Prostate gland (tissue), 2 donors: ENCODE measurements around the gene ANXA2. TPM values are rescaled to one million over a fixed set of nuclear protein-coding genes. Genes with fewer than 3 reads are reported as not detected.
A peak's percentile ranks its signal among the peaks of the same experiment; 100 is the strongest.
"Not testable (repeated sequence)": the region's sequence is repeated elsewhere in the genome, so short reads cannot be mapped to it uniquely, and the experiment has no call there.

Experiments
- DNase-seq: peaks from one replicate; pipeline ENCODE4 v3.0.0-alpha.2; 2019; ENCODE audit warnings: low spot score
- H3K27ac ChIP-seq, 2 donors: fragments of 200-600 bp; sonication (generic); 2 replicates each; pipeline ENCODE4 v1.5.1; 2017 to 2019
- H3K27me3 ChIP-seq: fragments of 200-600 bp; sonication (generic); replicated peaks from 2 replicates; pipeline ENCODE4 v1.5.1; 2019; ENCODE audit not compliant: insufficient read depth
- H3K36me3 ChIP-seq, 2 donors: fragments of 200-600 bp; sonication (generic); 1 replicate in 1 of 2; 2 replicates in 1 of 2; pipeline versions ENCODE4 v1.5.1 to v1.8.1; 2017 to 2019
- H3K4me1 ChIP-seq: fragments of 200-600 bp; sonication (generic); replicated peaks from 2 replicates; pipeline ENCODE4 v1.5.1; 2019
- H3K4me3 ChIP-seq, 2 donors: fragments of 200-600 bp; sonication (generic); 2 replicates each; pipeline ENCODE4 v1.5.1; 2017 to 2019
- H3K9me3 ChIP-seq: fragments of 200-600 bp; sonication (generic); 2 replicates; pipeline ENCODE4 v1.5.1; 2017
- POLR2A ChIP-seq: fragments of 450-650 bp; IDR thresholded peaks from one replicate; pipeline ENCODE4 v1.6.1; 2016; ENCODE audit warnings: antibody characterized with exemption, mild to moderate bottlenecking
- POLR2AphosphoS5 ChIP-seq: sonication (generic); formaldehyde crosslinking; IDR thresholded peaks from one replicate; pipeline ENCODE4 v1.6.1; 2017; ENCODE audit warnings: antibody characterized with exemption
- WGBS: methylation state at CpG from one replicate; pipeline ENCODE4 v1.1.5; 2018; 5-methylcytosine and 5-hydroxymethylcytosine counted together
- intact Hi-C: fragments of 100-400 bp; cut with DNase I; formaldehyde crosslinking; loops from one replicate; pipeline ENCODE4 v1.14.2; 2022
- total RNA-seq, 2 donors: library from RNA; depleted of rRNA; stranded (reverse); fragments of >200 nt; gene quantifications; one replicate each; pipeline ENCODE4 v1.1.0, GENCODE V29; 2016
- TF ChIP-seq, protein P1 (sequence below), 4 experiments: fragments of 200-600 bp in 2 of 4; fragments of 450-650 bp in 2 of 4; sonication (generic) in 2 of 4; IDR thresholded peaks; 1 replicate in 3 of 4; 2 replicates in 1 of 4; pipeline ENCODE4 v1.5.1; 2016 to 2019; ENCODE audit warnings: antibody characterized with exemption in 4 of 4, mild to moderate bottlenecking in 2 of 4, moderate library complexity in 2 of 4

ANXA2 gene
- total RNA-seq, 2 donors from 2014 or later = 404 to 595 TPM

DNA sequence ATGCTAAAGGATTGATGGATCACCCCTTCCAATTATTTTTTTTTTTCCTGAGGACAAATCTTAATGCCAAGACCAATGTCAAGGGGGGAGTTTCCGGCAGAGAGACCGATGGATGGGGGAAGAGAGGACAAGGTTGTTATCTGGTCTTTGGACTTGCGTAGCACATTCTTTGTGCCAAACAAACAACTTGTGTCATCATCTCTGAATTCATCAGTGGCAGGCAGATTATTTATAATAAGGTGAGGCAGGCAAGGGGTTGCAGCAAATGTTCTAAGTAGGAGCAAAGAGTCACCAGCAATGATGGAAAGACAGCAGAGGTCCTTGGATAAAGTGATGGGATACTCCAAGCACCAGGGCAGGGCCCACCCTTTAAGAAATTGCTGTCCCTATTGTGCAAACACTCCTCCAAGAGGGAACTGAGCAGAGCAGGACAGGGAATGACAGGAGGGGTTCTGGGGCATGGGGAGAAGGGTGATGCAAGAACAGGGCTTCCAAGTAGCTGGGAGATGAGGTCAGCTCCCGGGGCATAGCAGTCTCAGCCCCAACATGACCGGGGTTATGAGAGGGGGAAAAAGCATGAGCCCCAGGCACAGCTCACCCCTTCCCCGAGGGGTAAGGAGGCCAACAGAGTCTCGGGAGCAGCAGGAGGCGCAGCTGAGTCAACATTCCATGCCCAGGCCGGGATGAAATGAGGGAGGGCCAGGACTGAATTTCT lies 57.4 kb downstream of the ANXA2 start:
- no peaks in the 10 kb centered on the region for H3K27me3 ChIP-seq
- H3K4me3 ChIP-seq = no peak overlapping the region
- DNase-seq = no peak
- H3K36me3 ChIP-seq = no peaks in the 10 kb centered on the region
- H3K27ac ChIP-seq = no peak overlapping the region
- H3K9me3 ChIP-seq = no peaks in the 10 kb centered on the region
- TF ChIP-seq POLR2A = no peak
- intact Hi-C loops = no loop called here
- no peaks in the 10 kb centered on the region for H3K4me1 ChIP-seq
- 84% methylated on average over 9 of the region's 9 CpGs for WGBS

DNA sequence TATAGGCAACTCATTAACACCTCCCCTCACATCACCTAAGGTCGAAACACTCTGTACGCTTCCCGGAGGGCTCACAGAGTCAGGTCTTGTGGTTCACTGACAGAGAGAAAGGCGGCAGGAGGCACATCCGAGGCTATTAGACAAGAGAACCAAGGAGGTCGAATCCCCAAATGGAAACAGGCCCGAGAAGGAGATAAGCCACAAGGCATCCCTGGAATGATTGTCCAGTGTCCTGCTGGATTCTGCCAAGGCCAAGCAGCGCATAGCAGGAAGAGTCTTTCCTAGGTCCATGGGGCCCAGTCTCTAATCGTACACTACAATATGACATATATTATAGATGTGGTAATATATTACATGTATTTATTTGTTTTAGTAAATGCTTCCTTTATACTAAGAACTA lies 58.5 kb downstream of the ANXA2 start:
- Histone ChIP-seq H3K4me3 (no peak overlapping the region), H3K4me1 (no peaks in the 10 kb centered on the region), H3K27ac (no peak overlapping the region), H3K27me3 (no peaks in the 10 kb centered on the region), H3K36me3 (no peaks in the 10 kb centered on the region), H3K9me3 (no peaks in the 10 kb centered on the region)
- intact Hi-C loops = no loop called here
- WGBS = 92% methylated on average over 9 of the region's 9 CpGs
- TF ChIP-seq POLR2AphosphoS5 (no peak), POLR2A (no peak)
- TF ChIP-seq, protein P1, sequence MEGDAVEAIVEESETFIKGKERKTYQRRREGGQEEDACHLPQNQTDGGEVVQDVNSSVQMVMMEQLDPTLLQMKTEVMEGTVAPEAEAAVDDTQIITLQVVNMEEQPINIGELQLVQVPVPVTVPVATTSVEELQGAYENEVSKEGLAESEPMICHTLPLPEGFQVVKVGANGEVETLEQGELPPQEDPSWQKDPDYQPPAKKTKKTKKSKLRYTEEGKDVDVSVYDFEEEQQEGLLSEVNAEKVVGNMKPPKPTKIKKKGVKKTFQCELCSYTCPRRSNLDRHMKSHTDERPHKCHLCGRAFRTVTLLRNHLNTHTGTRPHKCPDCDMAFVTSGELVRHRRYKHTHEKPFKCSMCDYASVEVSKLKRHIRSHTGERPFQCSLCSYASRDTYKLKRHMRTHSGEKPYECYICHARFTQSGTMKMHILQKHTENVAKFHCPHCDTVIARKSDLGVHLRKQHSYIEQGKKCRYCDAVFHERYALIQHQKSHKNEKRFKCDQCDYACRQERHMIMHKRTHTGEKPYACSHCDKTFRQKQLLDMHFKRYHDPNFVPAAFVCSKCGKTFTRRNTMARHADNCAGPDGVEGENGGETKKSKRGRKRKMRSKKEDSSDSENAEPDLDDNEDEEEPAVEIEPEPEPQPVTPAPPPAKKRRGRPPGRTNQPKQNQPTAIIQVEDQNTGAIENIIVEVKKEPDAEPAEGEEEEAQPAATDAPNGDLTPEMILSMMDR (IDR thresholded peaks at IDR 0.05) = no peak
- no peak for DNase-seq

DNA sequence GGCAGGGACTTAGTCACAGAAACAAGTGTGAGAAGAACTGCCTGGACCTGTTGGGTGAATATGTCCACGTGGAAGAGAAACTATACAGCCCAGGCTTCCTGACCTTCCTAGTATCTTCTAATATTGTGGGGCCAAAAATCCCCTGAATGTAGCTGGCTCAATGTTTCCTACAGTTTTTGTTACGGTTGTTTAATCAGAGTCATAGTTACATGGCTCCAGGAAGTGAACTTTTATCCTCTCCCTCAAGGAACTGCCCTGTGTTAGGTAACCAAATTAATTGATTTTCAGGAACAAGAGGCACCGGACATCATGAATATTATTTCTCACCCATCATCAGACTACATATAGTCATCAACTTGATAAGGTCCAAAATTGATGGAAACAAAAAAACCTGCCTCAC lies 59.0 kb downstream of the ANXA2 start:
- TF ChIP-seq POLR2A = no peak
- TF ChIP-seq, protein P1 (IDR thresholded peaks at IDR 0.05) = no peak
- no peak for TF ChIP-seq POLR2AphosphoS5
- Histone ChIP-seq H3K4me1 (no peaks in the 10 kb centered on the region), H3K9me3 (no peaks in the 10 kb centered on the region), H3K4me3 (no peak overlapping the region), H3K36me3 (no peaks in the 10 kb centered on the region), H3K27me3 (no peaks in the 10 kb centered on the region), H3K27ac (no peak overlapping the region)
- no peak for DNase-seq
- intact Hi-C loops = no loop called here
- WGBS = 67% methylated on average over 3 of the region's 3 CpGs

DNA sequence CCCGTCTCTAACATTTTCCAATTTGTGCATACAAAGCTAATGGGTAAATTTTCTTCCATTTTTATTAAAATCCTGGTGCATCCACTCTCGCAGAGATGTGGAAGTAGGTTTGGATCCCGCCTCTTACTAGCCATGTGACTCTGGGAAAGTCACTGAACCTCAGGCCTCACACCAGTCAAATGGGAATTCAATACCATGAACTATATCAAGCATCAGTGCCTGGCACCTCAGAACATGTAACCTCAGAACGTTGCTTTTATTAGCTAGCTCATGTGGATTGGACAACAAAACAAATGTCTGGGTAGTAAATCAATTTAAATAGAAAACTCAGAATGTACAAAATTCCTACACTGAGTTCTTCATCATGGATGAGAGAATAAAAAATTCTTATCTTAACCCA lies 60.7 kb downstream of the ANXA2 start:
- WGBS = 75% methylated on average over 4 of the region's 4 CpGs
- Histone ChIP-seq H3K9me3 (no peaks in the 10 kb centered on the region), H3K4me1 (no peaks in the 10 kb centered on the region), H3K36me3 (no peaks in the 10 kb centered on the region), H3K4me3 (no peak overlapping the region), H3K27ac (no peak overlapping the region), H3K27me3 (no peaks in the 10 kb centered on the region)
- TF ChIP-seq, protein P1 (IDR thresholded peaks at IDR 0.05) = no peak
- TF ChIP-seq POLR2AphosphoS5 = no peak
- no peak for TF ChIP-seq POLR2A
- no peak for DNase-seq
- intact Hi-C loops = no loop called here

DNA sequence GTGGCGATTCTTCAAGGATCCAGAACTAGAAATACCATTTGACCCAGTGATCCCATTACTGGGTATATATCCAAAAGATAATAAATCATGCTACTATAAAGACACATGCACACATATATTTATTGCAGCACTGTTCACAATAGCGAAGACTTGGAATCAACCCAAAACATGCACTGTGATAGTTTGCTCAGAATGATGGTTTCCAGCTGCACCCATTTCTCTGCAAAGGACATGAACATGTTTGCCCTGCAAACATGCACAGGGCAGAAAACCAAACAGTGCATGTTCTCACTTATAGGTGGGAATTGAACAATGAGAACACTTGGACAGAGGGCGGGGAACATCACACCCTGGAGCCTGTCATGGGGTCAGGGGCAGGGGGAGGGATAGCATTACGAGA lies 62.5 kb downstream of the ANXA2 start:
- H3K27ac ChIP-seq, intact Hi-C loops, H3K4me1 ChIP-seq, H3K4me3 ChIP-seq, DNase-seq, H3K27me3 ChIP-seq, H3K36me3 ChIP-seq, H3K9me3 ChIP-seq: not testable (repeated sequence)
- 35% methylated on average over 4 of the region's 4 CpGs for WGBS

DNA sequence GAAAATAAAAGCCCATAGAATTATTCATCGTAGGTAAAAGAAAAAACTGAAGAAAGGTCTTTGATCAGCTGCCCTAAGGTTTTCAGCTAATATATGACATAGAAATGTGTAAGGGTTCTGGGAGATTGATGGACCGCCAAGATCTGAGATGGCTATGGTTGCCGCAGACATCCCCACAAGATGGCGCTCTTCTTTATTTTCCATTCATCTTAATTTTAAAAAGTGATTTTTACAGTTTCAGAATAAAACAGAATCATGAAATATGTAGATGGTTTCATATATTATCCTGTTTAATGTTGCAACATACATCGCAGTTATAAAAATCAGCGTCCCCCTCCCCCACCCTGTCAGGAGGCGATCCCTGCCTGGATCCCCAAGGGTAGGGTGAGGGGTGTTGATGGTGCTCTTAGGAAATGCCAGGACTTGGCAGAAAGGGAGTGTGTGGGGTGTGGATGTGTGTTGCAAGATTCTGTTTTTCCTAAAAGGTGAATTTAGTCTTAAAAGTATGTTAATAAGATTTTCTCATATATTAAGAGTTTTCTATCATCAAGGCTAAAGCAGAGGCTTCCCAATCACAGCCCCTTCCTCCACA lies 68.8 kb downstream of the ANXA2 start:
- no peaks in the 10 kb centered on the region for H3K36me3 ChIP-seq
- H3K9me3 ChIP-seq = no peaks in the 10 kb centered on the region
- TF ChIP-seq POLR2AphosphoS5 = no peak
- TF ChIP-seq, protein P1 (IDR thresholded peaks at IDR 0.05) = peak; percentile 37 to 49 (median 42)
- WGBS = 18% methylated on average over 7 of the region's 7 CpGs
- intact Hi-C loops = no loop called here
- H3K27me3 ChIP-seq = peaks cover 2% of the 10 kb centered on the region
- no peak overlapping the region for H3K4me3 ChIP-seq
- no peak overlapping the region for H3K27ac ChIP-seq
- H3K4me1 ChIP-seq = no peaks in the 10 kb centered on the region
- no peak for DNase-seq
